NCI-H510A (cell line): ENCODE measurements around the gene ASIP.
A peak's percentile ranks its signal among the peaks of the same experiment; 100 is the strongest.

Experiments used
- DNase-seq: peaks from one replicate; lab custom pipeline; 2025; lab: John Stamatoyannopoulos, UW

The ASIP gene

DNA sequence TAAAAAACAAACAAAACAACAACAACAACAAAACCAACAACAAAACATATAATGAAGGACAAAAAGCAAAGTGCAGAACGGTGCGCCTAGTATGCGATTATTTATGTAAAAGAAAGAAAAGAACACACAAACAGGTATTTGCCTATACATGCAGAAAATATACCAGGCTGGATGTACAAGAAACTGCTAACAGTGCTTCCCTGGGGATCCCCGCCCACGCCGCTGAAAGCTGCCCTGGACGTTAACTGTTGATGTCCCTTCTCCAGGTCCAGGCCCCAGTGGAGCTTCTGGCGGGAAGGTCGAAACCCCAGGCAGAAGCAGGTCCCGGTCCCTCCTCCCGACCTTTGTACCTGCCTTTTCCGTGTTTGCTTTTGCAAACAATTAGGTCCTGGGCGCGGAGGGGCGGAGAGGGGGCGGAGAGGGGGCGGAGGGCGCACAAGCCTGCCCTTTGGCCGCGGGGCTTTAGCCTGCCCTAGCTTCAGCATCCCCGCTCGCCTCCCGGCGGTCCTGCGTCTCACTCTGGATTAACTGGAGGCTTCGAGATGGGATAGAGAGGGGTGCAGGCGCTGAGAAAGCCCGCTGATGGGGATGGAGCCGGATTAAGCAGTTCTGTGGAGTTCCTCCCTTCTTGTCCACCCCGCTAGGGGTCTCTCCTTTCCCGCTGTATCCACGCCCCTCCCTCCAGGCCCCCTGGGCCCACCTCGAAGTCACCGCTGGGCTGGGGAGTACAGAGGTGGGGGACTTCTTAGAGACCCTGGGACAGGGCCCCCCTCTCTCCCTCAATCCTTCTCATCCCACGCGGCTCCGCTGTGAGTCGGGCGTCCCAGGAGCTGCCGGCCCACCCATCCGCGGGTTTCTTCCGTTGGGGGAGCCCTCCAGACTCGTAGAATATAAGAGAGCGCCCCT lies 70.1 kb downstream of the ASIP start:
- DNase-seq, result peak; percentile 67

GRCh38 chr20:34312024-34312460 lies 70.8 kb downstream of the ASIP start:
- no peak for DNase-seq

- peak; percentile 64 for DNase-seq
These were observed 71.5 kb downstream of the ASIP start for GRCh38 chr20:34312544-34313217.

DNA sequence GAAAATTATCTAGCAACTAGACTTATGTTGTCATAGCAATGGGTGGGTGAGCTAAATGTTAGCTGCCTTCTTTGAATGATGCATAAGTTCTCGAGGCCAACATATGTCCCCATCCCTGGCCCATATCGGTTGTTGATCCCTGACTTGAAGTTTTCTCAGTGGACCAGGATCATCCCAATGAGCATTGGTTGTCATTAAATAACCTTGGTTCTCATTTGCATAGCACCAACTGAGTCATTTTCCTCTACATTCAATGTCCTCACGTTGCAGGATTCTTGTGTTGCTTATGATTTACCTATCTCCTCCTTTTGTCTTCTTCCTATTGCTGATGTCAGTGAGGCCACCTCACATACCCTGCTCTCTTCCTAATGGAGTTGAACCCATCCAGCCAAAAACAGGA lies 74.0 kb downstream of the ASIP start:
- DNase-seq, result no peak

DNA sequence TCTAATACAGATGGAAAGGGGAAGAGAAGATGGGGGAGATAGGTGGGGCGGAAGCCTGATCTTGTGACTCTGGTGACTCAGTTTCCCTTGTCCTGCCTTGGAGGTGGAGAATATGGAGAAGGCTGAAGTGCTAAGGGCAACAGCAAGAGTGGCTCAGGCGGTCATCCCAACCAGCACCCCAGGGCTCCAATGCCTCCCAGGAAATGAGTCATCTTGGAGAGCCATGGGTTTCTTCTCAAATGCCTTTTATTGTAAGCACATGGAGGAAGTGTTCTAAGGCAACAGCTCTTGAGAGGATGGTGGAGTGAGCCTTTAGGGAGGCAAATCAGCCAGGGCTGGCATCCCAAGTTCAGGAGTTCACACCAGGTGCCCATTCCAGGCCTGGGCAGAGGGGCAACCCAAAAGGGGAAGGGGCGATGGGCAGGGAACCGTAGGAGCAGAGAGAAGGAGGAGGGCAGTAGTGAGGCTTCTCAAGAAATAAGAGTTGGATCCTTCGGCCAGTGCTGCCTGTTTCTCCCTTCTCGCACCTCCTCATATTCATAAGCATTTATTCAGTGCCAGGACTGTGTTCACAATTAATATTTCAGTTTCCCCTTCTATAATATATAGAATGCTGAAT lies 75.1 kb downstream of the ASIP start:
- DNase-seq, result no peak
